Embryonic facial prominence (tissue), 1 donor: ENCODE results near the gene ERCC5.

ENCODE experiments used
- DNase-seq: peaks from one replicate; pipeline ENCODE4 v3.0.0-alpha.2; 2016; ENCODE audit errors: extremely low spot score

Gene ERCC5

DNA sequence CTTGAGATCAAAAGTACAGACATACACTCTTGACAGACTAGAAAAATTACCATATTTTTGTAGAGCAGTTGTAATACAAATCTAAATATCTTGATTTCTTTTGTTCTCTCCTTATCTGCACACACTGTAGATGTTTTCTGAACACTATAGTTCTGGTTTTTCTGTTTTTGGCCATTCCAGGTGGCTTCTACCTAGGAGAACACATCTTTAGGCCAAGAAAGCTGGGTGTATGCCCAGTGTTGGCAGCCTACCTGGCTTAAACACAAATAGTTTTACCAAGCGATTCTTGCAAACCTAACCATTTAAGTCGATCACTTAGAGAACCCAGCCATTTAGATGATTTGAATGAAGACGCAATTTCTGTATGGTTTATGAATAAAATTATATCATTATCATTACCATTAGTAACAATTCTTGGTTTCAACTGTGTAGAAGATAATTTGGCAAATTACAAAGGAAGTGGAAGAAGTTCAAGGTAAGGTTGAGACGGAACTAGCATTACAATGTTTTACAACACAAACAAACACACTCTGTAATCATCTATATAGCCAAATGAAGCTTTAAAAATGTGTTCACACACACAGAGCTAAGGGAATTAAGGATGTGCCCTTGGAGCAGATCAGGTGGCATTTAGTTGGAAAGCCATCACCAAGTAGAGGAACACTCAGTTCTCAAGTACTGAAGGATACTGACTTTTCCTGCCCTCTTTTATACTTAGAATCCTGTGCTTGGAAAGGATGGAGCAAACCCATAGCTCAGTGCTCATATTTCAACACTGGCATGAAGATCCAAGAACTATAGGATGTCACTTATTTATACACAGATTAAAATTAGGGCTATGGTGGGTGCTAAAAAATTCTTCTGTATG is 36.2 kb downstream of the ERCC5 start:
- DNase-seq, result no peak

GRCh38 chr13:102892503-102892902 is 46.7 kb downstream of the ERCC5 start:
- DNase-seq, result no peak

GRCh38 chr13:102897371-102898138 is 51.7 kb downstream of the ERCC5 start:
- no peak for DNase-seq

- DNase-seq, result no peak
These were observed 54.4 kb downstream of the ERCC5 start for GRCh38 chr13:102900193-102900608.

DNA sequence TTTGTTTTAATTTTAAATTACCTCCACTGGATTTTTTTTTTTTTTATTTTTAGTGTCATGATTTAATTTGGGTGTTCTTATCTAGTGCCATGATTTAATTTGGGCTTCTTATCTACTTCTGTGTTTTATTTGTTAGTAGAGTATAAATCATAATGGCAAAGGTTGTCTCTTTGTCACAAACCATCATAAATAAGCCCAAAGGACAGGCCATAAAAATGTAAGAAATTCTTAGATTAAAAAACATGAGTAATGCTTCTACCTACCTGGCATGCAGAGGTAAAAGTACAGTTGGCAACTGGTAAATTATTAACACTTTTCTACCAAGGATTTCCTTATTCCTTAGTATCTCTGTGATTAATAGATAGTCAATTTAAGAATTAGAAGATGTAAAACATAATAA is 55.2 kb downstream of the ERCC5 start:
- DNase-seq, result no peak

- DNase-seq, result no peak
These were observed 55.9 kb downstream of the ERCC5 start for GRCh38 chr13:102901615-102902305.

- no peak for DNase-seq
These were observed 57.0 kb downstream of the ERCC5 start for GRCh38 chr13:102902789-102903347.

DNA sequence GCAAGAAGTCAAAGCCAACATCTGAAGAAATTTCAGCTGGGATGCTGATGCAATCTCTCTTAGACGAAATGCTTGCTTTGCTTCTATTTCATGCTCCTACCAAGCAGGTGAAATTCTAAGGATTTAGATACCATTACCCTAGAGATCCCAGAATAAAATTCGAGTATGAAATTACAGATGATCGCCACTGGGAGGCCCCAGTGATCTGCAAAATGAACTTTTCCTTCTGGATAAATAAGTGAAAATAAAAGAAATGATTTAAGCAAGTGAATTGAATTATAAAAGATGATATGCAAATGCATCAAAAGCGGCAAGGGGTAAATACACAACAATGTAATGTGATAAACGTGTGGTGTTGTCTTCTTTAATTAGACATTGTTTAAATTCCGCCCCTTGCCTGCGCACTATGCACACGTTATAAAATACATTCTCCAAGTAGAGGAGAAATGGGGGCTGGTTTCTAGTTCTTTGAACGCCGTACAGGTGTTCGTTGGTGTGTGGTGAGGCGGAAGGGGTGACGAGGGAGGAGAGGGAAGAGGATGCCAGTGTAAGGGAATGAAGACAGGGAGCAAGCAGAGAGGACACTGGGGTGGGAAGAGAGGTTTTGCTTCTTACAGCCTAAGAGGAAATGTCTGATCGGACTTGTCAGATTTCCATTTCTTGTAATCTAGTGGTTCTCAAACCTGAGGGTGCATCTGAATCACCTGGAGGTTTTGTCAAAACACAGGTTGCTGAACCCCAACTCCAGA is 58.0 kb downstream of the ERCC5 start:
- DNase-seq, result no peak

DNA sequence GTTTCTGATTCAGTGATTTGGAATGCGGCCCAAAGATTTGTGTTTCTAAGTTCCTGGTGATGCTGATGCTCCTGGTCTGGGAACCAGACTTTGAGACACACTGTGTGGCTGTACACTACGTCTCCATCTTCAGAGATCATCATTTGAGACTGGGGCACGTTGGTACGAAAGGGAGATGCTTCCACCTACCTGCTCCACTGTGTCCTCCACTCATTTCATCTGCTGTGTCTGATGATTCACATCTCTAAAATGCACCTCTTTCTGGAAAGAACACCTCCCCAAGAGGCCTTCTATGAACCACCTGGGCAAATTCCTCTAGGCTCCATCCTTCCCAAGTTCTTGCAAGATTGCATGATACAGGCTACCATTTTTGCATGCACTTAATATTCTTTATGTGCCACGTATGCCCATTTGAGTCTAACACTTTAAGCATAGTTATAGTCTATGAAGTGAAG is 58.6 kb downstream of the ERCC5 start:
- DNase-seq, result no peak

- no peak for DNase-seq
These were observed 60.3 kb downstream of the ERCC5 start for GRCh38 chr13:102905905-102906771.

DNA sequence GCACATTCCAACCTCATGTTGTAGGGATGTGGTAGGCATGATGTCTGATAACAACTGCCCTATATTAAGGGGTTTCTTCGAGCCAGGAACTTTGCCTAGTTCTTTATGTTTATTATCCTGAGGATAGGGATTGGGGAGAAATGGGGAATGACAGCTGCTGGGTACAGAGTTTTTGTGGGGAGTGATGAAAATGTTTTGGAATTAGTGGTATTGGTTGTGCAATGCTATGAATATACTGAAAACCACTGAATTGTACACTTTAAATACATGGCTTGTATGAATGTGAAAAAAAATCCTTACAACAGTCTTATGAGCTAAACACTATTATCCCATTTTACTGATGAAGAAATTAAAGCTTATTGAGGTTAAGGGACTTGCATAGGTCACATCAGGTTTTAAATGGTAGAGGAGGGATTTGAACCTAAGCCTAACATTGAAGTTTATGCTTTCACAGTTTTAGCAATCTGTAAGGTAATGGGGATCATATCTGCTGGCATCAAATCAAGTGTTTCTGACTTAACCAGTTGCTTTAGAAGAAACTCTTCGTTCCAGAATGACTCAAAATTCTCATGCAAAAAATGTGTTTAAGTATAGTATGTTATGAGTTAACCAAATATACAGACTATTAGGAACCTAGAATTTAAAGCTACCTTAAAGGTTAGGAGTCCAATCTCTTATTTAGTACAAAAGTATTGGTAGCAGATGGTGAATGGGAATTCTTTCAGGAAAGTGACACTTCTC is 61.4 kb downstream of the ERCC5 start:
- DNase-seq, result no peak

- DNase-seq, result no peak
These were observed 62.2 kb downstream of the ERCC5 start for GRCh38 chr13:102907886-102908515.

- no peak for DNase-seq
These were observed 64.1 kb downstream of the ERCC5 start for GRCh38 chr13:102909971-102910370.

DNA sequence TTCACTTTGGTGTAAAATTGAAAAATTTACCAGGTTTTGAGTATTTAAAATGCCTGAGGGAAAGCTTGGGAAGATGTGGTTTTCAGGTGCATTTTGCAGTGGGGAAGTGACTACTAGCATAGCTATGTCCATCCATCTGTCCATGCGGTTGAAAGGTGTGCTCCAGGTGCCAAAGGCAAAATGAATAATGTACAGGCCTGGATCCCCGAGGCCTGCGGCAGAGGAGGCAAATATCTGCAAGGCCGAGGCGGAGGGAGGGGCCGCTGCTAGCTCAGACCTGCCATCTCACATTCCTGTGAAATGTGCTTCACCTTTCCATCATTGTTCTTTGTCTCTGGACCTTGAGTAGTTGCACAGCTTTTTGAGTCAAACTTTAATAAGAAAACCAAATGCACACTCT is 65.5 kb downstream of the ERCC5 start:
- DNase-seq, result no peak

DNA sequence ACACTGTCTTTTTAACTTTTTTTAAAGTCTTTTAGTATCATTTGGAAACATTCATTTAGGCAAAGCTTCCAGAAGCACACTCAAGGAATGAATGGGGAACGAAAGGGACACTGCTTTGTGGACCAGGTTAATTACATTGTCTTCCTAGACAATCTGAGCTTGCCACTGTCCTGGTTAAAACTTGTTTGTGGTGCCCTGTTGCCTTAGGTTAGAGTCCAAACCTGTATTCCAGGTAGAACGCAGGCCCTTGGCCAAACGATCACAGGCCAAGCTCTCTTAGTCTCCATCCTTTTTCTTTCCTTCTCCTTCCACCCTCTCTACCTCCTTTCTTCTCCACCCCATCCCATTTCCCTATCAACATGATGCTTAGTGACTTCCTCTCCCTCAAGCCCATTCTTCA is 66.8 kb downstream of the ERCC5 start:
- no peak for DNase-seq

- no peak for DNase-seq
These were observed 68.1 kb downstream of the ERCC5 start for GRCh38 chr13:102913914-102914313.

DNA sequence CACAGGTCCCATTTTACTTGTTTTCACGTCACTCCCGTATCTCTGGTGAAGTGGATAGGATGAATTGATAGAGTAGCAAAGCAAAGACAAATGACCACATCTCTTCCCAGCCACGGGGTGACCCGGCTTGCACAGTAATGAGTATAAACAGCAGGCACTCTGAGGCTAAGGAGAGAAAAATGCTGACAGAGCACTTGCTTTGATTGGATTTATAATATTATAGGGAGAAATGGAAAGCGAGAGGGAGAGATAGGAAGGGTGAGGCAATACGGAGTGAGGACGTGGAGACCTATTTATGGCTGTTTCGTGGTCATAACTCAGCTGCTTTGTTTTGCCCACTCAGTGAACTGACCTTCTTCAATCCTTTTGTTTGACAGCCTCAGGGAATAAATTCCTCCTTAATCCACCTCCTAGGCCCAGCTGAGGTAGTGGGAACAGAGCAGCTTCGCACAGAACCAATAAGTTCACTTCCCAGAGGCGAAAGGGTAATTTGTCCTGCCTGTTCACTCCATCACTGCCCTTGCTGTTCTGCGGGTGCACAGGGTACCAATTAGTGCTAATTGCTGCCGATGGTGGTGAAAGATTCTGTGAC is 68.6 kb downstream of the ERCC5 start:
- no peak for DNase-seq

GRCh38 chr13:102915393-102915930 is 69.6 kb downstream of the ERCC5 start:
- no peak for DNase-seq
